Mesendoderm (in vitro differentiated cells): ENCODE data around the gene GALNT18.
A peak's percentile ranks its signal among the peaks of the same experiment; 100 is the strongest.

Experiments used
- DNase-seq: peaks from one replicate; pipeline ENCODE4 v3.0.0; 2013
- H2AK5ac ChIP-seq: 2 replicates; pipeline ENCODE4 v1.6.1; 2013; ENCODE audit warnings: low read length, inconsistent platforms
- H2BK120ac ChIP-seq: 2 replicates; pipeline ENCODE4 v1.6.1; 2013; ENCODE audit warnings: low read depth, mild to moderate bottlenecking, low read length, moderate library complexity, mixed read lengths
- H2BK15ac ChIP-seq: replicated peaks from 2 replicates; pipeline ENCODE4 v1.6.1; 2013; ENCODE audit warnings: low read depth, mild to moderate bottlenecking, moderate library complexity
- H2BK5ac ChIP-seq: 2 replicates; pipeline ENCODE4 v1.6.1; 2013; ENCODE audit warnings: low read length, inconsistent platforms
- H3K18ac ChIP-seq: 2 replicates; pipeline ENCODE4 v1.6.1; 2013; ENCODE audit warnings: mild to moderate bottlenecking, low read length, mixed read lengths
- H3K23ac ChIP-seq: one replicate; pipeline ENCODE4 v1.6.1; 2013; ENCODE audit warnings: low read length
- H3K27ac ChIP-seq: 2 replicates; pipeline ENCODE4 v1.5.1; 2013; ENCODE audit warnings: low read depth, mild to moderate bottlenecking, inconsistent platforms, low read length, moderate library complexity
- H3K27me3 ChIP-seq: 2 replicates; pipeline ENCODE4 v1.6.1; 2013; ENCODE audit warnings: low read length, control low read depth, mild to moderate bottlenecking, inconsistent platforms; ENCODE audit not compliant: insufficient read depth, poor library complexity
- H3K36me3 ChIP-seq: 2 replicates; pipeline ENCODE4 v1.6.1; 2013; ENCODE audit warnings: low read length, inconsistent platforms; ENCODE audit not compliant: control insufficient read depth, insufficient read depth
- H3K4ac ChIP-seq: one replicate; pipeline ENCODE4 v1.6.1; 2013; ENCODE audit warnings: low read depth, mild to moderate bottlenecking, low read length, moderate library complexity
- H3K4me1 ChIP-seq: 2 replicates; pipeline ENCODE4 v1.6.1; 2013; ENCODE audit warnings: low read depth, low read length, inconsistent platforms; ENCODE audit not compliant: control insufficient read depth
- H3K4me2 ChIP-seq: 2 replicates; pipeline ENCODE4 v1.6.1; 2013; ENCODE audit warnings: low read length
- H3K4me3 ChIP-seq: 2 replicates; pipeline ENCODE4 v1.5.1; 2013; ENCODE audit warnings: mild to moderate bottlenecking, low read length
- H3K56ac ChIP-seq: one replicate; pipeline ENCODE4 v1.6.1; 2013; ENCODE audit warnings: low read length
- H3K79me1 ChIP-seq: 2 replicates; pipeline ENCODE4 v1.6.1; 2013; ENCODE audit warnings: low read length, inconsistent platforms
- H3K79me2 ChIP-seq: 2 replicates; pipeline ENCODE4 v1.6.1; 2013; ENCODE audit warnings: mild to moderate bottlenecking, low read length; ENCODE audit not compliant: control insufficient read depth, insufficient read depth
- H3K9ac ChIP-seq: 2 replicates; pipeline ENCODE4 v1.6.1; 2013; ENCODE audit warnings: low read length, inconsistent platforms
- H4K5ac ChIP-seq: one replicate; pipeline ENCODE4 v1.6.1; 2013; ENCODE audit warnings: low read length
- H4K8ac ChIP-seq: one replicate; pipeline ENCODE4 v1.6.1; 2013; ENCODE audit warnings: low read depth, mild to moderate bottlenecking, control low read depth, low read length, moderate library complexity
- WGBS: extraction: QIAGEN DNeasy Blood & Tissue Kit; methylation state at CpG from one replicate; pipeline ENCODE4 v1.1.7; 2013; ENCODE audit warnings: low lambda C conversion rate, missing lambda C conversion rate; ENCODE audit not compliant: insufficient coverage; ENCODE audit errors: extremely low coverage; 5-methylcytosine and 5-hydroxymethylcytosine counted together

Gene GALNT18

DNA sequence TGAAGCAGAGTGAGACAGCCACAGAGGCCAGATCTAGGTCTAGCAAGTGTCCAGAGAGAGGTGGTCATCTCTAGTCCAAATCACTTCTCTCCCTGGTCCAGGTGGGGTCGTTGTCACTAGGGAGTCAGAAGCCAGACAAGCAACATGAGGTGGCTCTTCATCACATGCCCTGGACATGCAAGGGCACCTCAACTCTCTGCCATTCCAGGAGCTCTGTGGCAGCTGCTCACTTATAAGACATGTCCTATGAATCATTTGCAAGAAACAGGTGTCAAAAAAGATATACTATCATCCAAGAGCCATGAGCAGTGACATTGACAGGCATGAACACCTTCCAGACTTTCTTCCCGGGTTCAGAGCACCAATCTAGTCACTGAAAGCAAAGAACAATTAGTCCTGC lies 130.8 kb downstream of the GALNT18 start:
- no peak overlapping the region for H3K4me2 ChIP-seq
- no peak overlapping the region for H4K8ac ChIP-seq
- H3K79me2 ChIP-seq, result no peaks in the 10 kb centered on the region
- no peaks in the 10 kb centered on the region for H3K27me3 ChIP-seq
- DNase-seq, result no peak
- H2BK15ac ChIP-seq, result no peak overlapping the region
- H3K36me3 ChIP-seq, result no peaks in the 10 kb centered on the region
- no CpG with 5 or more reads among the region's 2 CpGs for WGBS
- no peak overlapping the region for H3K18ac ChIP-seq
- no peak overlapping the region for H2BK120ac ChIP-seq
- no peak overlapping the region for H3K27ac ChIP-seq
- no peaks in the 10 kb centered on the region for H3K4me1 ChIP-seq
- H3K79me1 ChIP-seq, result no peaks in the 10 kb centered on the region
- H3K9ac ChIP-seq, result no peak overlapping the region
- H3K4ac ChIP-seq, result no peak overlapping the region
- no peak overlapping the region for H4K5ac ChIP-seq
- H3K56ac ChIP-seq, result no peak overlapping the region
- H3K4me3 ChIP-seq, result no peak overlapping the region
- no peak overlapping the region for H2AK5ac ChIP-seq
- H2BK5ac ChIP-seq, result no peak overlapping the region
- no peak overlapping the region for H3K23ac ChIP-seq

DNA sequence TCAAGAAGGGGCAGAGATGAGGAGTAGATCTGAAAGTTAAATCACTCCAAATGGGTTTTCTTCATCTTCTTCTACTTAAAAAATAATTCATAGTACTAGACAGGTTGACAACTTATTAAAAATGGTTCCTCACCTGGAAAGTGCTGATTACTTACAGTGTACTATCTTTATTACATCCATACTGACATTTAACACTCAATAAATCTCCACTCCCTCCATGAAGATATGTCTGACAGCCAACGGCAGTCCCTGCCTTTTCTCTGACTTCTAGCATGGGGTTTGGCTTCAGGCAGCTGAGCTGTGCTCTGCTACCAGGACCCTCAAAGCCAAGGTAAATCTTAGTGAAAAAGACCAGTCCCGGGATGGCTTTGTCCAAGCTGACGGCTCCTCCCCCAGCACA lies 135.4 kb downstream of the GALNT18 start:
- Histone ChIP-seq H3K9ac (no peak overlapping the region), H3K36me3 (no peaks in the 10 kb centered on the region), H3K79me1 (no peaks in the 10 kb centered on the region), H2BK15ac (no peak overlapping the region), H4K5ac (no peak overlapping the region), H3K18ac (no peak overlapping the region), H3K27me3 (no peaks in the 10 kb centered on the region), H2BK120ac (no peak overlapping the region), H2BK5ac (no peak overlapping the region), H3K56ac (no peak overlapping the region), H2AK5ac (no peak overlapping the region), H3K4me2 (no peak overlapping the region), H3K23ac (no peak overlapping the region), H4K8ac (no peak overlapping the region), H3K4ac (no peak overlapping the region), H3K4me1 (no peaks in the 10 kb centered on the region), H3K27ac (no peak overlapping the region), H3K79me2 (no peaks in the 10 kb centered on the region), H3K4me3 (no peak overlapping the region)
- no CpG with 5 or more reads among the region's 3 CpGs for WGBS
- no peak for DNase-seq

DNA sequence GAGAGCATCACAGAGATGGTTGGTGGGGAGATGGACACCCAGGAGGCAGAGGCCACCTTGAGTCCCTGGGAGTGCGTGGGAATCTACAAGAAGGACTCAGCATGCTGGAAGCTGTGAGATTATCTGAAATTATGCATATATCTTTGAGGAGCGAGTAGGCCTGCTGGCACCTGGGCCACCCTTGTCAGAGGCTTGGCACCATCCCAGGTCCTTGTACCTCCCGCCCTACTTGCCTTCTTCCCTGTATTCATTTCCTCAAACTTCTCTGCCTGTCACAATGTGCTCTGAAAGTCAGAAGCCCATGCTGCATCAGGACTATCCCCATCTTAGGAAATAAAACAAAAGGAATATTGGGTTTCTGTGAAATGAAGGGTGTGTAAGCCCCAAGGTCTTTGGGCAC lies 135.8 kb downstream of the GALNT18 start:
- Histone ChIP-seq H3K36me3 (no peaks in the 10 kb centered on the region), H3K9ac (no peak overlapping the region), H2BK5ac (no peak overlapping the region), H4K5ac (no peak overlapping the region), H3K4me3 (no peak overlapping the region), H2AK5ac (no peak overlapping the region), H4K8ac (no peak overlapping the region), H3K79me1 (no peaks in the 10 kb centered on the region), H3K27me3 (no peaks in the 10 kb centered on the region), H3K4me1 (no peaks in the 10 kb centered on the region), H3K18ac (no peak overlapping the region), H3K4me2 (no peak overlapping the region), H3K27ac (no peak overlapping the region), H3K79me2 (no peaks in the 10 kb centered on the region), H2BK15ac (no peak overlapping the region), H3K56ac (no peak overlapping the region), H2BK120ac (no peak overlapping the region), H3K23ac (no peak overlapping the region), H3K4ac (no peak overlapping the region)
- no peak for DNase-seq
- no CpG with 5 or more reads among the region's 3 CpGs for WGBS

DNA sequence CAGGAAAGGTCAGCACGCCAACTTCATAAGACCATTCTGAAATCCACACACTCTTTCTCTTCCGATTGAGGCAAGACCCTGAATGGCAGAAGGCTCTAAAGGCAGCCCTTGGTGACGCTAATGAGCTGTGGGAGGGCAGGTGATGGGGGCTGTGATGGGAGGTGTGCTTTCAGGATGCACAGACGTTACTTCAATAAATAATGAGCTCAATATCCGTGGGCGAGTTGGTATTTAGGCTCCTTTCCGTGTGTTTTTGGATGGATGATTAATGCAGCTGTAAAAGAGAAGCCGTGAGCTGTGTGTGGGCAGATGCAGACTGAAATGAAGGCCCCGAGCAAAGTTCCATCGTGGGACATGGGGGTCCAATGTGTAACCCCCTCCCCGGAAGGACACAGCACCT lies 138.2 kb downstream of the GALNT18 start:
- Histone ChIP-seq H3K4me1 (no peaks in the 10 kb centered on the region), H3K36me3 (no peaks in the 10 kb centered on the region), H3K9ac (no peak overlapping the region), H3K4ac (no peak overlapping the region), H3K79me2 (no peaks in the 10 kb centered on the region), H3K23ac (no peak overlapping the region), H3K18ac (no peak overlapping the region), H2BK15ac (no peak overlapping the region), H3K4me2 (no peak overlapping the region), H2AK5ac (no peak overlapping the region), H2BK5ac (no peak overlapping the region), H3K27me3 (no peaks in the 10 kb centered on the region), H3K4me3 (no peak overlapping the region), H3K27ac (no peak overlapping the region), H4K5ac (no peak overlapping the region), H4K8ac (no peak overlapping the region), H3K79me1 (no peaks in the 10 kb centered on the region), H3K56ac (no peak overlapping the region), H2BK120ac (no peak overlapping the region)
- no peak for DNase-seq
- WGBS, result no CpG with 5 or more reads among the region's 11 CpGs

DNA sequence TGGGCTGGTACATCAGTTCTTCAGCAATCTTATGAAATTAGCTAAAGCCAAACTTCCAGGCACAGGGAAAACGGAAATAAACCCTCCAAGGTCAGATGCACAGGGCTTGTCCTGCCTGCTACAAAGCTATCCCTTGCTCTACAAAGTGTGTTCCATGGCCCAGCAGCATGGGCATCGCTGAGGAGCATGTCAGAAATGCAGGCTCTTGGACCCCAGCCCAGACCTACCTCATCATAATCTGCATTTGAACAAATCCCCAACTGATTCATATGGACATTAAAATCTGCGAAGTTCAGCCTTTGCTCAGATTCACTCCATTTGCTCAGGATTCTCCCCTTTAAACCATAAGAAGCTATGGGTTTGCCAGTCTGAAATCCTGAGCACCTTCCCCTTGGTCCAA lies 139.1 kb downstream of the GALNT18 start:
- no CpG with 5 or more reads among the region's 3 CpGs for WGBS
- Histone ChIP-seq H3K4ac (no peak overlapping the region), H2AK5ac (no peak overlapping the region), H3K27ac (no peak overlapping the region), H2BK5ac (no peak overlapping the region), H3K4me2 (no peak overlapping the region), H3K27me3 (no peaks in the 10 kb centered on the region), H3K4me3 (no peak overlapping the region), H3K18ac (no peak overlapping the region), H2BK15ac (no peak overlapping the region), H3K56ac (no peak overlapping the region), H3K9ac (no peak overlapping the region), H4K5ac (no peak overlapping the region), H2BK120ac (no peak overlapping the region), H4K8ac (no peak overlapping the region), H3K79me2 (no peaks in the 10 kb centered on the region), H3K36me3 (no peaks in the 10 kb centered on the region), H3K23ac (no peak overlapping the region), H3K4me1 (peaks cover 3% of the 10 kb centered on the region), H3K79me1 (no peaks in the 10 kb centered on the region)
- DNase-seq, result no peak

DNA sequence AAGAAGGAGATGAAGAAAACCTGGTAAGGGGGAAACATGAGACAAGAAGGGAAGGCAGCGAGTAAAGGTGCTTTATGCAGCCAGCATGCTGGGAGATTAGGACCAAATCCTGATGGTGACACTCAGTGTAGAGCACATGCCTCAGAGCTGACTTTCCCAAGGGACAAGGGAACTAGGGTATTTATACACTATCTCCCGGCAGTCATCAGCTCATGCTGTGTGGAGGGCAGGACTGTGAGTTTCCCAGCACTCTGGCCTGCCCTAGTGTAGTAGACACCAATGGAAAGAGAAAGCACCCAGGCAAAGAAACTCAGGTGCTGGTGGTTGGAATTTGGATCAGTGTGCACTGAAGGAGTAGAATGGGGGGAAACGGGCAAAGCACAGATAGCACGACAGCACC lies 140.4 kb downstream of the GALNT18 start:
- Histone ChIP-seq H2AK5ac (no peak overlapping the region), H4K5ac (no peak overlapping the region), H3K23ac (no peak overlapping the region), H4K8ac (no peak overlapping the region), H2BK5ac (no peak overlapping the region), H3K79me1 (no peaks in the 10 kb centered on the region), H3K18ac (no peak overlapping the region), H3K4me1 (peaks cover 3% of the 10 kb centered on the region), H3K79me2 (no peaks in the 10 kb centered on the region), H3K4me2 (no peak overlapping the region), H3K27ac (no peak overlapping the region), H3K4me3 (no peak overlapping the region), H3K36me3 (no peaks in the 10 kb centered on the region), H2BK15ac (no peak overlapping the region), H2BK120ac (no peak overlapping the region), H3K27me3 (no peaks in the 10 kb centered on the region), H3K4ac (no peak overlapping the region), H3K9ac (no peak overlapping the region), H3K56ac (no peak overlapping the region)
- WGBS, result no CpG with 5 or more reads among the region's 4 CpGs
- peak; percentile 77 for DNase-seq
